Prostate gland (tissue), 2 donors: ENCODE results near the gene NR2C2.

Experiments
- CTCF ChIP-seq, 4 experiments: fragments of 200-600 bp in 2 of 4; fragments of 450-650 bp in 2 of 4; sonication (generic) in 2 of 4; IDR thresholded peaks; 1 replicate in 3 of 4; 2 replicates in 1 of 4; pipeline ENCODE4 v1.5.1; 2016 to 2019; ENCODE audit warnings: antibody characterized with exemption in 4 of 4, mild to moderate bottlenecking in 2 of 4, moderate library complexity in 2 of 4
- POLR2A ChIP-seq: fragments of 450-650 bp; IDR thresholded peaks from one replicate; pipeline ENCODE4 v1.6.1; 2016; ENCODE audit warnings: antibody characterized with exemption, mild to moderate bottlenecking
- POLR2AphosphoS5 ChIP-seq: sonication (generic); formaldehyde crosslinking; IDR thresholded peaks from one replicate; pipeline ENCODE4 v1.6.1; 2017; ENCODE audit warnings: antibody characterized with exemption

GRCh38 chr3:15052335-15053242 lies 105.2 kb downstream of the NR2C2 start:
- TF ChIP-seq POLR2AphosphoS5 (no peak), POLR2A (no peak), CTCF (IDR thresholded peaks at IDR 0.05) (no peak)
